DND-41 (cell line): ENCODE results near the gene ITM2C.

ENCODE experiments used
- ATAC-seq: fragments of 200-7000 bp; cut with Tn5 transposase; 3 replicates; pipeline ENCODE4 v1.9.1; 2021; ENCODE audit warnings: low read depth; ENCODE audit not compliant: insufficient read depth
- DNase-seq: peaks from one replicate; pipeline ENCODE4 v3.0.0-alpha.2; 2020
- H2AFZ ChIP-seq: 2 replicates; pipeline ENCODE4 v1.6.0; 2012; ENCODE audit warnings: low read depth, low read length
- H3K27ac ChIP-seq: 2 replicates; pipeline ENCODE4 v1.5.1; 2012; ENCODE audit warnings: low read length, inconsistent platforms
- H3K27me3 ChIP-seq: fragments of 200-600 bp; sonication (generic); 2 replicates; pipeline ENCODE4 v1.6.0; 2012; ENCODE audit warnings: low read length, mild to moderate bottlenecking, inconsistent platforms; ENCODE audit not compliant: insufficient read depth, poor library complexity
- H3K36me3 ChIP-seq: 2 replicates; pipeline ENCODE4 v1.5.1; 2012; ENCODE audit warnings: low read length, inconsistent platforms; ENCODE audit not compliant: insufficient read depth
- H3K4me1 ChIP-seq: 2 replicates; pipeline ENCODE4 v1.5.1; 2012; ENCODE audit warnings: mild to moderate bottlenecking, low read length; ENCODE audit not compliant: insufficient read depth
- H3K4me2 ChIP-seq: 2 replicates; pipeline ENCODE4 v1.6.0; 2012; ENCODE audit warnings: mild to moderate bottlenecking, moderate library complexity, low read length, inconsistent platforms; ENCODE audit not compliant: insufficient read depth
- H3K4me3 ChIP-seq, 2 experiments: fragments of 200-600 bp in 1 of 2; shearing (Covaris generic) in 1 of 2; 2 replicates each; pipeline ENCODE4 v1.5.1; 2012 to 2016; ENCODE audit warnings: inconsistent platforms in 2 of 2, low read length in 2 of 2, mild to moderate bottlenecking in 2 of 2, low read depth in 1 of 2, moderate library complexity in 1 of 2
- H3K79me2 ChIP-seq: 2 replicates; pipeline ENCODE4 v1.6.0; 2012; ENCODE audit warnings: low read length, inconsistent platforms; ENCODE audit not compliant: insufficient read depth
- H3K9ac ChIP-seq: 2 replicates; pipeline ENCODE4 v1.6.0; 2012; ENCODE audit warnings: low read depth, mild to moderate bottlenecking, inconsistent platforms, low read length, moderate library complexity
- H3K9me3 ChIP-seq: 2 replicates; pipeline ENCODE4 v1.5.1; 2012; ENCODE audit warnings: low read length, moderate library complexity, mild to moderate bottlenecking, inconsistent platforms; ENCODE audit not compliant: insufficient read depth, severe bottlenecking
- H4K20me1 ChIP-seq: 2 replicates; pipeline ENCODE4 v1.6.0; 2012; ENCODE audit warnings: low read length; ENCODE audit not compliant: insufficient read depth
- EZH2 ChIP-seq: IDR thresholded peaks from 3 replicates; pipeline ENCODE4 v1.6.1; 2012; ENCODE audit warnings: borderline replicate concordance, low read depth, mild to moderate bottlenecking, moderate library complexity, low read length, inconsistent platforms; ENCODE audit not compliant: severe bottlenecking
- TF ChIP-seq, protein P1 (sequence below): IDR thresholded peaks from 2 replicates; pipeline ENCODE4 v1.5.1; 2012; ENCODE audit warnings: borderline replicate concordance, low read length, moderate library complexity, mild to moderate bottlenecking; ENCODE audit not compliant: poor library complexity, severe bottlenecking; ENCODE audit errors: extremely low read depth

The ITM2C gene

GRCh38 chr2:230910546-230911177 lies 45.9 kb downstream of the ITM2C start:
- Histone ChIP-seq H3K4me3 (no peak overlapping the region), H3K27me3 (peaks cover 17% of the 10 kb centered on the region), H2AFZ (no peak overlapping the region), H3K9me3 (no peaks in the 10 kb centered on the region), H3K36me3 (no peaks in the 10 kb centered on the region), H3K4me1 (no peaks in the 10 kb centered on the region), H4K20me1 (no peaks in the 10 kb centered on the region; the same call in 1 of the 2 replicates), H3K9ac (no peak overlapping the region), H3K79me2 (no peaks in the 10 kb centered on the region), H3K27ac (no peak overlapping the region), H3K4me2 (no peak overlapping the region)
- ATAC-seq (no peak), DNase-seq (no peak)
- TF ChIP-seq EZH2: no peak
- TF ChIP-seq, protein P1, sequence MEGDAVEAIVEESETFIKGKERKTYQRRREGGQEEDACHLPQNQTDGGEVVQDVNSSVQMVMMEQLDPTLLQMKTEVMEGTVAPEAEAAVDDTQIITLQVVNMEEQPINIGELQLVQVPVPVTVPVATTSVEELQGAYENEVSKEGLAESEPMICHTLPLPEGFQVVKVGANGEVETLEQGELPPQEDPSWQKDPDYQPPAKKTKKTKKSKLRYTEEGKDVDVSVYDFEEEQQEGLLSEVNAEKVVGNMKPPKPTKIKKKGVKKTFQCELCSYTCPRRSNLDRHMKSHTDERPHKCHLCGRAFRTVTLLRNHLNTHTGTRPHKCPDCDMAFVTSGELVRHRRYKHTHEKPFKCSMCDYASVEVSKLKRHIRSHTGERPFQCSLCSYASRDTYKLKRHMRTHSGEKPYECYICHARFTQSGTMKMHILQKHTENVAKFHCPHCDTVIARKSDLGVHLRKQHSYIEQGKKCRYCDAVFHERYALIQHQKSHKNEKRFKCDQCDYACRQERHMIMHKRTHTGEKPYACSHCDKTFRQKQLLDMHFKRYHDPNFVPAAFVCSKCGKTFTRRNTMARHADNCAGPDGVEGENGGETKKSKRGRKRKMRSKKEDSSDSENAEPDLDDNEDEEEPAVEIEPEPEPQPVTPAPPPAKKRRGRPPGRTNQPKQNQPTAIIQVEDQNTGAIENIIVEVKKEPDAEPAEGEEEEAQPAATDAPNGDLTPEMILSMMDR: no peak

DNA sequence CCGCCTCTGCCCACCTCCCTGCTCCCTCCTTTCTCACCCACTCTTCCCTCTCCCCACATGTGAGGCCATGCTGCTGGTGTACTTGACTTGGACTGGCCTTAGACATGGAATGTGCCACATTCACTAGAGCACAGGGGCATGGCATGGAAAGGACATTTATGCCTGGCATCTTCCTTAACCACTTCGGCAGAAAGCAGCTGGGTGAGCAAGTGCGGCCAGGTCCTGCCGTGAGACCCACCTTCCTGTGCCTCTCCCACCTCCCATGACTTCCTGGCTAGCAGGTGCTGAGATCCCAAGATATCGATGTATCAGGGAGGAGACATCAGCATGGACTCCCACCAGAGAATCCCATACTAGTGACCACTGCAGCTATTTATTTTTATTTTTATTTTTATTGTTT lies 47.3 kb downstream of the ITM2C start:
- Histone ChIP-seq H3K27me3 (peaks cover 16% of the 10 kb centered on the region), H3K4me3 (no peak overlapping the region), H3K9me3 (no peaks in the 10 kb centered on the region), H3K4me1 (no peaks in the 10 kb centered on the region), H3K79me2 (no peaks in the 10 kb centered on the region), H4K20me1 (no peaks in the 10 kb centered on the region; the same call in 1 of the 2 replicates), H3K9ac (no peak overlapping the region), H2AFZ (no peak overlapping the region), H3K4me2 (no peak overlapping the region), H3K36me3 (no peaks in the 10 kb centered on the region), H3K27ac (no peak overlapping the region)
- DNase-seq (no peak), ATAC-seq (no peak)
- TF ChIP-seq, protein P1: no peak
- no peak for TF ChIP-seq EZH2

DNA sequence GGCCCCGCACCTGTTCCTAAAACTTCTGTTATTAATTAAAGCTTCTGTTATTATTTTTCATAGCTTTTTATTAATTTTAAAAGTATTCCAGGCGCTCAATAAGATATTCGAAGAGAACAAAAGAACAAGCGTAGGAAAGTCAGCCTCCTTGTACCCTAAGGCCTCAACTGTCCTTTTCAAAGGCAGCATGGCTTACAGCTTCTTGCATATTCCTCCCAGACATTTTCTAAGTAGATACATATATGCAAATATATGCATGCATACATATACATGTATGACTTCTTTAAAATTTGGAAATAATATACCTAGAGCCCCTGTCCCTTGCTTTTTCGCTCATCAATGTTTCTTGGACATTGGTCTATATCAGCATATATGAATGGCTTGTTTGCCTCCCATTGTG lies 48.0 kb downstream of the ITM2C start:
- H4K20me1 ChIP-seq: no peaks in the 10 kb centered on the region; the same call in 1 of the 2 replicates
- no peak overlapping the region for H3K9ac ChIP-seq
- DNase-seq: no peak
- H3K27me3 ChIP-seq: peaks cover 20% of the 10 kb centered on the region
- no peak overlapping the region for H3K4me3 ChIP-seq
- no peak overlapping the region for H2AFZ ChIP-seq
- no peak overlapping the region for H3K4me2 ChIP-seq
- no peaks in the 10 kb centered on the region for H3K4me1 ChIP-seq
- H3K9me3 ChIP-seq: no peaks in the 10 kb centered on the region
- no peak overlapping the region for H3K27ac ChIP-seq
- no peaks in the 10 kb centered on the region for H3K36me3 ChIP-seq
- no peak for ATAC-seq
- H3K79me2 ChIP-seq: no peaks in the 10 kb centered on the region
- TF ChIP-seq EZH2: no peak
- TF ChIP-seq, protein P1: no peak
